Peyer's patch (tissue), 4 donors: ENCODE data around the gene CHST9.

Experiments used
- CTCF ChIP-seq, 6 experiments: fragments of 450-650 bp in 4 of 6; fragments of 200-600 bp in 2 of 6; sonication (generic) in 1 of 6; IDR thresholded peaks; one replicate each; pipeline ENCODE4 v1.5.1; 2017 to 2019; ENCODE audit warnings: antibody characterized with exemption in 6 of 6, mild to moderate bottlenecking in 3 of 6, moderate library complexity in 1 of 6
- POLR2A ChIP-seq, 2 donors: fragments of 450-650 bp; IDR thresholded peaks; one replicate each; pipeline ENCODE4 v1.5.1; 2017; ENCODE audit warnings: antibody characterized with exemption in 2 of 2, mild to moderate bottlenecking in 2 of 2, moderate library complexity in 2 of 2

GRCh38 chr18:27227721-27228120 is 42.6 kb upstream of the CHST9 start:
- no peak for TF ChIP-seq CTCF (IDR thresholded peaks at IDR 0.05)
- no peak for TF ChIP-seq POLR2A (IDR thresholded peaks at IDR 0.05)
